ENCODE results near the gene DDX54. TPM values are rescaled to one million over a fixed set of nuclear protein-coding genes. Genes with fewer than 3 reads are reported as not detected.

DDX54 gene
- total RNA-seq, 2 donors from 2014 or later = 68.1 to 69.0 TPM

- Histone ChIP-seq H3K4me3 (ENCODE audit: low read length) (no peak overlapping the region), H3K9me3 (ENCODE audit: control insufficient read depth, low read length) (no peaks in the 10 kb centered on the region), H3K27me3 (ENCODE audit: control insufficient read depth, insufficient read depth, low read length, poor library complexity, severe bottlenecking) (peaks cover 19% of the 10 kb centered on the region), H3K4me1 (ENCODE audit: control insufficient read depth, insufficient read depth, low read length) (no peaks in the 10 kb centered on the region), H3K9ac (ENCODE audit: extremely low read depth, low read length, poor library complexity, severe bottlenecking) (no peak overlapping the region), H3K27ac (ENCODE audit: low read depth, low read length) (no peak overlapping the region), H3K36me3 (ENCODE audit: control insufficient read depth, insufficient read depth, low read length) (no peaks in the 10 kb centered on the region)
- 79 to 92% methylated on average over 3 to 6 of the region's 6 CpGs for WGBS, 2 experiments (ENCODE audit: insufficient coverage in 1 of 2, insufficient read length in 1 of 2)
- Mint-ChIP-seq H3K9me3 (no peaks in the 10 kb centered on the region), H3K36me3 (ENCODE audit: low read depth) (no peaks in the 10 kb centered on the region), H3K4me3 (peak overlapping the region; percentile 55), H3K27me3 (ENCODE audit: insufficient read depth) (peaks cover 26% of the 10 kb centered on the region), H3K27ac (no peak overlapping the region), H3K4me1 (peaks cover 4% of the 10 kb centered on the region)
- TF ChIP-seq, protein P1, sequence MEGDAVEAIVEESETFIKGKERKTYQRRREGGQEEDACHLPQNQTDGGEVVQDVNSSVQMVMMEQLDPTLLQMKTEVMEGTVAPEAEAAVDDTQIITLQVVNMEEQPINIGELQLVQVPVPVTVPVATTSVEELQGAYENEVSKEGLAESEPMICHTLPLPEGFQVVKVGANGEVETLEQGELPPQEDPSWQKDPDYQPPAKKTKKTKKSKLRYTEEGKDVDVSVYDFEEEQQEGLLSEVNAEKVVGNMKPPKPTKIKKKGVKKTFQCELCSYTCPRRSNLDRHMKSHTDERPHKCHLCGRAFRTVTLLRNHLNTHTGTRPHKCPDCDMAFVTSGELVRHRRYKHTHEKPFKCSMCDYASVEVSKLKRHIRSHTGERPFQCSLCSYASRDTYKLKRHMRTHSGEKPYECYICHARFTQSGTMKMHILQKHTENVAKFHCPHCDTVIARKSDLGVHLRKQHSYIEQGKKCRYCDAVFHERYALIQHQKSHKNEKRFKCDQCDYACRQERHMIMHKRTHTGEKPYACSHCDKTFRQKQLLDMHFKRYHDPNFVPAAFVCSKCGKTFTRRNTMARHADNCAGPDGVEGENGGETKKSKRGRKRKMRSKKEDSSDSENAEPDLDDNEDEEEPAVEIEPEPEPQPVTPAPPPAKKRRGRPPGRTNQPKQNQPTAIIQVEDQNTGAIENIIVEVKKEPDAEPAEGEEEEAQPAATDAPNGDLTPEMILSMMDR (conservative IDR thresholded peaks at IDR 0.05) = no peak
- peak; percentile 57 for DNase-seq
Observed at GRCh38 chr12:113134521-113134951, 50.7 kb downstream of the DDX54 start.

GRCh38 chr12:113134071-113134470 is 51.2 kb downstream of the DDX54 start:
- peaks cover 19% of the 10 kb centered on the region for H3K27me3 ChIP-seq (ENCODE audit: control insufficient read depth, insufficient read depth, low read length, poor library complexity, severe bottlenecking)
- no peaks in the 10 kb centered on the region for H3K9me3 Mint-ChIP-seq
- no peaks in the 10 kb centered on the region for H3K36me3 ChIP-seq (ENCODE audit: control insufficient read depth, insufficient read depth, low read length)
- H3K27ac ChIP-seq (ENCODE audit: low read depth, low read length) = no peak overlapping the region
- no peak overlapping the region for H3K4me3 Mint-ChIP-seq
- no peaks in the 10 kb centered on the region for H3K9me3 ChIP-seq (ENCODE audit: control insufficient read depth, low read length)
- 78 to 97% methylated on average over 1 to 2 of the region's 2 CpGs for WGBS, 2 experiments (ENCODE audit: insufficient coverage in 1 of 2, insufficient read length in 1 of 2)
- DNase-seq = peak; percentile 47
- H3K9ac ChIP-seq (ENCODE audit: extremely low read depth, low read length, poor library complexity, severe bottlenecking) = no peak overlapping the region
- H3K4me1 Mint-ChIP-seq = peaks cover 4% of the 10 kb centered on the region
- no peaks in the 10 kb centered on the region for H3K36me3 Mint-ChIP-seq (ENCODE audit: low read depth)
- H3K4me3 ChIP-seq (ENCODE audit: low read length) = no peak overlapping the region
- H3K27ac Mint-ChIP-seq = no peak overlapping the region
- H3K4me1 ChIP-seq (ENCODE audit: control insufficient read depth, insufficient read depth, low read length) = no peaks in the 10 kb centered on the region
- H3K27me3 Mint-ChIP-seq (ENCODE audit: insufficient read depth) = peaks cover 26% of the 10 kb centered on the region
- TF ChIP-seq, protein P1 (conservative IDR thresholded peaks at IDR 0.05) = no peak

DNA sequence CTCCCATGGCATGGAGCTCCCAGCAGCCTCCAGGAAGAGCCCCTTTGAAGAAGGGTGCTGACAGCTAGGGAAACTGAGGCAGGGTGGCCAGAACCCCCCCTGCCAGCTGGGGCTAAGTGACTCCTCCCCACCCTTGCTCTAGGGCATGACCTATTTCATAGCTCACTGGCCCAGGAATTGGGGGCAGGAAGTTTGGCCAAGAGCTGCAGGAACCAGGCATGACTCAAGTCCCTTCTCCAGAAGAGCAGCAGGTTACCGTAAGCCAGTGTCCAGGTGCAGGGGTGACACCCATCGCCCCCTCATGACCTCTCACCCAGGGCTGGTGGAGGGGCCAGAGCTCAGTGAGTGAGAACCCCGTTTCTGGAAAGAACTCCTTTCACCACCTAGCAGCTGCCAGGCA is 51.6 kb downstream of the DDX54 start:
- DNase-seq = no peak
- WGBS, 2 experiments (ENCODE audit: insufficient coverage in 1 of 2, insufficient read length in 1 of 2) = 83 to 85% methylated on average over 2 to 3 of the region's 3 CpGs
- Histone ChIP-seq H3K9me3 (ENCODE audit: control insufficient read depth, low read length) (no peaks in the 10 kb centered on the region), H3K4me3 (ENCODE audit: low read length) (no peak overlapping the region), H3K27me3 (ENCODE audit: control insufficient read depth, insufficient read depth, low read length, poor library complexity, severe bottlenecking) (peaks cover 19% of the 10 kb centered on the region), H3K27ac (ENCODE audit: low read depth, low read length) (no peak overlapping the region), H3K36me3 (ENCODE audit: control insufficient read depth, insufficient read depth, low read length) (no peaks in the 10 kb centered on the region), H3K4me1 (ENCODE audit: control insufficient read depth, insufficient read depth, low read length) (no peaks in the 10 kb centered on the region), H3K9ac (ENCODE audit: extremely low read depth, low read length, poor library complexity, severe bottlenecking) (no peak overlapping the region)
- H3K4me1 Mint-ChIP-seq = peaks cover 4% of the 10 kb centered on the region
- H3K27me3 Mint-ChIP-seq (ENCODE audit: insufficient read depth) = peaks cover 26% of the 10 kb centered on the region
- no peaks in the 10 kb centered on the region for H3K36me3 Mint-ChIP-seq (ENCODE audit: low read depth)
- H3K9me3 Mint-ChIP-seq = no peaks in the 10 kb centered on the region
- no peak overlapping the region for H3K27ac Mint-ChIP-seq
- H3K4me3 Mint-ChIP-seq = no peak overlapping the region
- TF ChIP-seq, protein P1 (conservative IDR thresholded peaks at IDR 0.05) = no peak

Measured in endodermal cell (in vitro differentiated cells).